Activated CD8-positive, alpha-beta memory T cell treated with anti-CD3 and anti-CD28 coated beads, Interleukin-2, amount 50 U/mL, for 4 hours (primary cell): ENCODE measurements around the gene EGFL7.
"Not testable (repeated sequence)": the region's sequence is repeated elsewhere in the genome, so short reads cannot be mapped to it uniquely, and the experiment has no call there.

Experiments used
- DNase-seq: peaks from one replicate; pipeline ENCODE4 v3.0.0-alpha.2; 2020

Gene EGFL7

DNA sequence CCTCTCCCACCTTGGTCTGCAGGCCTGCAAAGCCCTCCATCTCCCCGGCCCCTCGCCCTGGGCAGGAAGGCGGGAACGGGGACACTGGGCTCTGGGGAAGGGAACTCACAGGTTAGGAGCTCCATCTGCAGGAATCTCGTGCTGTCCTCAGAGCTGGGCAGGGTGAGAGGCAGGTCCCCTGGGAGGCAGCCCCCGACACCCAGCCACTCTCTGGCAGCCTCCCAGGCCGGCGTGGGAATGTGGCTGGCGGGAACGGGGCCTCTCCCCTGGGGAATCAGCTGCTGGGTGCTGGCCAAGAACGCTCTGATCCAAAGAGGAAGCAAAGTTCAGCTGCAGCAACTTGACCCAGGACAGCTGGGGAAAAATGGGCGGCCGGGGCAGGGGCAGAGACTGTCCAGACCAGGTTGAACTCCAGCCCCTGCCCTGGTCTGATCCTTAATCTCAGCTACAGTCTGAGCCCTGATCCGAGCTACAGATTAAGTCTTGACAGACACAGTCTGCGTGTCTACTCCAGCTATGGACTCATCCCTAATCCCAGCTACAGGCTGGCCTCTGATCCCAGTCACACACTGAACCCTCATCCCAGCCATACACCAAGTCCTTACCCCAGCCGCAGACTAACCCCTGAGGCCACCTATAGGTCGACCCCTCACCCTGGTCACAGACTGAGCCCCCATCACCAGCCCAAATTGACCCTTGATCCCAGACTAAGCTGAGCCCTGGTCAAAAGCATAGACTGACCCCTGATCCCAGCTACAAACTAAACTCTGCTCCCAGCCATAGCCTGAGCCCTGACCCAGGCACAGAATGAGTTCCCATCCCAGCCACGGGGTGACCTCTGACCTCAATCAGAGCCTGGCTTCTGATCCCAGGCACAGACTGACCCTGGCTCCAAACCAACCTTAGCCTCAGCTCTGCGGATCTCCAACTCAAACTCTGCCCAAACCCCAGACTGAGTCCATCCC, 37.3 kb upstream of the EGFL7 start:
- DNase-seq, result no peak

DNA sequence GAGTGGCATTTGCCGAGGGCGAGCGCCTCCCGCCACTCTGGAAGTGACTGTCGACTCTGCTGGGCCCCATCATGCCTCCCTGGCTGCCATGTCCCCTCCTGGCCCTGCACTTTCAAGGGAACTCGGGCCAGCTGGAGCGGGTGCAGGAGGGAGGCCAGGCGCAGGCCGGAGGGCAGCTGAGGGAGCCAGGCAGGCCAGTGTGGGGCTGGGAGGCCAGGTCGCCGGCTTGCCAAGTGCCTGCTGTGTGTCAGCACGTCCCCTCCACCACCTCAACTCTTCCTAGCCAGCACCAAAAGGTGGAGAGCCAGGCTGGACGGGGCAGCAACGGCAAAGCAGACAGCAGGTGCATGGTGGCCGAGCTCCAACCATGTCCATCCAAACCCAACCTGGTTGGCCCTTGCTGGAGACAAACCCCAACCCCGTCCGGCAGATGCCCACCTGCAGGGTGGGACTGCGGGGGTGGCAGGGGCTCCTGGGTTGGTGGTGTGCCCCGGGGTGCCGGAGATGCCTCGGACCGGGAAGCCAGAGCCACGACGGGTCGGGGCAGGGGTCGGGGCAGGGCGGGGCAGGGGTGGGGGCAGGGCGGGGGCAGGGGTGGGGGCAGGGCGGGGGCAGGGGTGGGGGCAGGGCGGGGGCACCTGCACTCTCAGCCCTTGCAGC, 36.5 kb upstream of the EGFL7 start:
- no peak for DNase-seq

DNA sequence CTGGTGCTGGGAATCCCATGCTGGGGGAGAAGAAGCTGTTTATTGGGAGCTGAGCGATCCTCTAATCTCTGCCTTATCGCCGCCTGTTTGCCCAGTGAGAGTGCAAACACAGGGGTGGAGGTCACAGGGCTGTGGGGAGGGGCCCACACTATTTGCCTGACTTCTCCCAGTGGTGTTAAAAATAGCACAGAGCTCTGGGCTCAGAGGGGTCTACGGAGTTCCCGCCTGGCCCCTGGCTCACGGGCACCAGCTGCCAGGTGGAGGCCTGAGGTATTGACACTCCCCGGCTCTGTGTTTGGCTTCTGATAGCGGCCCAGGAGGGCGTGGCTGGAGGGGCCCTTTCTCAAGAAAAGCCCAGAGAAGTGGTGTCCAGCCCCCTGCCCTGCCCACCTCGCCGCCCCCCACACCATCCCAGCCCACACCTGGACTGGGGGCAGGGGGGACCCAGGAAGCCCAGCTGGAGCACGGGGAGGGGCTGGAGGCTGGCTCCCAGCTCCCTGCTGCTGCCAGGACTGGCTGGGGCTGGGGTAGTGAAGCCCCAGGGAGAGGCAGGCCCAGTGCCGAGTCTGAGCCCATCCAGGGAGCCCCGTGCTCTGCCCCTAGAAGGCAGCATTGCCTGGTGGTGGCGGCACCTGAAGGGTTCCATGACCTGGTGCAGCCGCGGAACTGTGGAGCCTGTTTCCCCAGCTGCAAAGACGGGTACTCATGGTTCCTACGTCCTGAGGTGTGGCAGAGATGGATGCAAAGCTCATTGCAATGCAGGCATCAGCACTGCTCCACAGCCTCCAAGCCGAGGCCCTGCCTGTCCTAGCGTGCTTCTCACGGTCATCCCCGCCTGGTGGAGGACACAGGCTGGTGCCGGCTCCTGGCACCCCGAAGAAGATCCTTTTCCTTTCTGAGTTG, 35.7 kb upstream of the EGFL7 start:
- no peak for DNase-seq

DNA sequence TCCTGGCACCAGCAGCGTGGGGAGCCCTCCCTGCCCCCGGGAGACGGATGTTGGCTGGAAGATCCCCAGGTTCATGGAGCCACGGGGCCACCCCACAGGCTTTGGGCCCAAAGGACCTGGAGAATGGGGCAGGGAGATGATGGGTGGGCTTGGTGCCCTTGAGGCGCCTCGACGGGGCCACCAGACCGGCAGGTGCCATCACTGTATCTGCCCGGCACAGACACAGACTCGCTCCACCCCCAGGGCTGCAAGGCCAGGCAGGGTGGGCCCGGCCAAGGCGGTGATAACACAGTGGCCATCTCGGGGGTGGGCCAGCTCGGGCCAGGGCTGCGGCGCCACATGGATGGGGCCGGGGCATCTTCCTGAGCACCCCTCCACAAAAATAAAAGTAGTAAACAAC, 35.0 kb upstream of the EGFL7 start:
- DNase-seq, result no peak

DNA sequence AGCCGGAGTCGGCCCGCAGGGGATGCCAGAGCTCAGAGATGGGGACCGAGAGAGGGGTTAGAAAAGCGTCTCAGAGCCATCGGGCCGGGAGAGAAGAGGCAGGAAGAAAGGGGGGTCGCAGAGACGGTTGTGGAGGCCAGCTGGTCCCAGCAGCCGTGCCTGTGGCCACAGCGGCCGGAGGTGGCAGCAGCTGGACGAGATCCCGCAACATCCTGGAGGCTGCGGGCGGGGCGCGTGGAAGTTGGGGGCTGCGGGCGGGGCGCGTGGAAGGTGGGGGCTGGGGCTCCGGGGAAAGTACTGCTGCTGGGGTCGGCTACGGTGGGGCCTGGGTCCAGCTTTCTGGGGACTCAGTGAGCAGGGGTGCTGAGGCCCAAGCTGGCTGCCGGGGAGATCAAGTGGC, 34.4 kb upstream of the EGFL7 start:
- DNase-seq, result no peak

DNA sequence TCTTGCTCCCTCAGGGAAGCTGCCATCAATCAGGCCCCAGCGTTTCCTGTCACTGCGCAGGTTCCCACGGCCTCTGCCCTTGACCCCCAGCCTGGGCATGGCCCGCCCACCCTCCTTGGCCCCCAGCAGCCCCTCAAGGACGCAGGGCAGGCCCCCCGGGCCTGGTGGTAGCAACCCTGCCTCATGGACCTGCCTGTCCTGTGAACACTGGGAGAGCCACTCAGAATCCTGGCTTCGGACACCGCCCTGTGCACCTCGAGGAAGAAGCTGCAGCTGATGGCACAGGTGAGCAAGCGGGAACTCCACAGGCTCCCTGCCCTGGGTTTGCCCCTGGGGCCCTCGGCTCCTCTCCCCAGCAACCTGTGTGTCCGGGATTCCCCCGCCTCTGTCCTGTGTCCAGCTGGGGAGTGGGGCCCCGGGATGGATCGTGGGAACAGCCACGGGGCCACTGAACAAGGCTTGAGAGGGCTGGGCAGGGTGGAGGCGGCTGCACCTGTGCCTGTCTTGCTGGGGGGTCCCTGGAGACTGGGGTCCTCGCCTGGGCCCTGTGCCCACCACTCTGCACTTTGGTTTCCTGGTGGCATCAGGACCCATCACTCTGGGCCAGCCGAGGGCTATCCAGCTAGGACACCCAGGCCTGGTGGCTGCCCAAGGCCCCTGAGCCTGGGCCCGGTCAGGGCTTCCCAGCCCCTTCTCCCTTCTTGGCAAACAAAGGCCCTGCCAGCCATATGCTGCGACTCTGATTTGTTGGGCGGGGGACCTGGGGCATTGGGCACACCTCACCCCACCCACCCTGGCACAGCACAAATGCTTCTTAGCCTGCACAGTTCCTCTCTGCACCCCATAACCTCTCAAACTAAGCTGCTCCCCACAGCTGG, 33.5 kb upstream of the EGFL7 start:
- DNase-seq, result no peak

DNA sequence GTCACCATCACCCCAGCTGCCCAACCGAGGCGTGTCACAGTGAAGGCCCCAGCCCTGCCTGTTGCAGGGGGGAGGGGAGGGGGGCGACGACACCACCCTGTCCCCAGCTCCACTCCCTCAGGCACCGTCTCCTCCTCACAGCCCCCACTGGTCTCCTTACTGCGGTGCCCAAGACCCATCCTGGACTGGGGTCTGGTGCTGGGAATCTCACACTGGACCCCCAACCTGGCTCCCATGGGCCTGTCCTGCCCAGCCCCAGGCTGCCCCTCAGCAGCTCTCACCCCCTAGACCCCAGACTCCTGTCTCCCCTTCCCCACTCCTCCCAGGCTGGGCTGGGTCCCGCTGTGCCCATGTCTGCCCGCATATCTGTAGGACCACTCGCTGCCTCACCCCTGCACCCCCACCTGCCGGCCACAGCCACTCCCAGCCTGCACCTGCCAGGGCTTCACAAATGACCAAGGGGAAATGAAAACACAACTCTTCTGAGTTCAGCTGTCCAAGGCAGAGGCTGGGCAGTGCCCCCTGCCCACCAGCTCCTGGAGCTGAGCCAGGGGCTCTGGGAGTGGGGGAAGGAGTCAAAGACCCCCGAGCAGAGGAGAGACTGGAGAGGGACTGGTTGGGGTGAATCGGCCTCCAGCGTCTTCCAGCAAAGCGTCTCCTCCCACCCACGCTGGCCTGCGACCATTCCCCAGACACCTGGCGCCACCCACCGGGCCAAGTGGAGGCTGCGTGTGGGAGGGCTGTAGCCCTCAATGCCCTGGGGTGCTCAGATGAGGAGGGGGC, 32.6 kb upstream of the EGFL7 start:
- DNase-seq, result peak; percentile 59

DNA sequence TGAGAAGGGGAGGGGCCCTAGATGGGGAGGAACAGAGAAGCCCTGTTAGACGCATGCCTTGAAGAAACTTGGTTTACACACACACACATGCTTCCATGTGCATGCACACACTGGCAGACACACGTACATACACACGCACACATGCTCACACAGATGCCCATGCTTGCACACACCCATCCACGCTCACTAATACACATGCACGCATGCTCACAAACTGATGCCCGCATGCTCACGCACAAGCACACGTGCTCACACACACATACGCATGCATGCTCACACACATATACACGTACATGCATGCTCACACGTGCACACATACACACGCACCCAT, 32.1 kb upstream of the EGFL7 start:
- DNase-seq, result no peak

DNA sequence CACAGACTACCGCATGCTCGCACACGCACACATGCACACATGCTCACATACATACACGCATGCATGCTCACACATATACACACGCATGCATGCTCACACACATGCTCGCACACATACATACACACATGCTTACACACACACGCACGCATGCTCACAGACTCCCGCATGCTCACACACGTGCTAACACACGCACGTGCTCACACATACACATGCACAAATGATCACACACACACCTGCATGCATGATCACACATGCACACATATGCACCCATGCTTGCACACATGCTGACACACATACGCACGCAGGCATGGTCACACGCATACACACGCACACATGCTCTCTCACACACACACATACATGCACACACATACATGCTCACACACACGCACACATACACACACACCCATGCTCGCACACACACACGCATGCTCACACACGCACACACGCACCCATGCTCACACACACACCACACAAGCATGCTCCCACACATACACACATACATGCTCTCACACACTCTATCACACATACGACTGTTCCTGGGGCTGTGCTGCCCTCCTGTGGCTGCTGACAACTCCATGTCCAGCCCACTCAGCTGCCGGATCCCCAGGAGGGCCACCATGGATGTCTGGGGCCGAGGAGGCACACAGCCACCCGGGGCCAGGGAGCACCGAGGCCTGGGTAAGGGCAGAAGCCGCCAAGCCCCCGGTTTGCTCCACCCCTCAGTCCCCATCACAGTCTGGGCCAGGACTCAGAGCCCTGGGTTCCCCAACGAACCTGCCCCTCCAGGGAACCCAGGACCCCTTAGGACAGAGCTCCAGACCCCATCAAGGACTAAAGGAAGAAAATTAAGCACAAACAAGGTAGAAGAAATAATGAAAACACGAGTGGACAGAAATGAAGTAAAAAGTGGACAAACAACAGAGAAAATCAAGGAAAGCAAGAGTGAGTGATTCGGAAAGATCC, 31.4 kb upstream of the EGFL7 start:
- DNase-seq, result peak; percentile 80

DNA sequence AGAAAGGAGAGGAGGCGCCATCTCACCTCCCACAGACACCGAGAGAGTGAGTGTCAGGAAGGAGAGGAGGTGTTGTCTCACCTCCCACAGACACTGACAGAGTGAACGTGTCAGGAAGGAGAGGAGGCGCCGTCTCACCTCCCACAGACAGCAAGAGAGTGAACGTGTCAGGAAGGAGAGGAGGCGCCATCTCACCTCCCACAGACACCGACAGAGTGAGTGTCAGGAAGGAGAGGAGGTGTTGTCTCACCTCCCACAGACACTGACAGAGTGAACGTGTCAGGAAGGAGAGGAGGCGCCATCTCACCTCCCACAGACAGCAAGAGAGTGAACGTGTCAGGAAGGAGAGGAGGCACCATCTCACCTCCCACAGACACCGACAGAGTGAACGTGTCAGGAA, 30.6 kb upstream of the EGFL7 start:
- not testable (repeated sequence) for DNase-seq

DNA sequence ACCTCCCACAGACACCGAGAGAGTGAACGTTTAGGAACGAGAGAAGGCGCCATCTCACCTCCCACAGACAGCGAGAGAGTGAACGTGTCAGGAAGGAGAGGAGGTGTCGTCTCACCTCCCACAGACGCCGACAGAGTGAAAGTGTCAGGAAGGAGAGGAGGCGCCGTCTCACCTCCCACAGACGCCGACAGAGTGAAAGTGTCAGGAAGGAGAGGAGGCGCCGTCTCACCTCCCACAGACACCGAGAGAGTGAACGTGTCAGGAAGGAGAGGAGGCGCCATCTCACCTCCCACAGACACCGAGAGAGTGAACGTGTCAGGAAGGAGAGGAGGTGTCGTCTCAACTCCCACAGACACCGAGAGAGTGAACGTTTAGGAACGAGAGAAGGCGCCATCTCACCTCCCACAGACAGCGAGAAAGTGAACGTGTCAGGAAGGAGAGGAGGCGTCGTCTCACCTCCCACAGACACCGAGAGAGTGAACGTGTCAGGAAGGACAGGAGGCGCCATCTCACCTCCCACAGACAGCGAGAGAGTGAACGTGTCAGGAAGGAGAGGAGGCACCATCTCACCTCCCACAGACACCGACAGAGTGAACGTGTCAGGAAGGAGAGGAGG, 30.1 kb upstream of the EGFL7 start:
- not testable (repeated sequence) for DNase-seq

DNA sequence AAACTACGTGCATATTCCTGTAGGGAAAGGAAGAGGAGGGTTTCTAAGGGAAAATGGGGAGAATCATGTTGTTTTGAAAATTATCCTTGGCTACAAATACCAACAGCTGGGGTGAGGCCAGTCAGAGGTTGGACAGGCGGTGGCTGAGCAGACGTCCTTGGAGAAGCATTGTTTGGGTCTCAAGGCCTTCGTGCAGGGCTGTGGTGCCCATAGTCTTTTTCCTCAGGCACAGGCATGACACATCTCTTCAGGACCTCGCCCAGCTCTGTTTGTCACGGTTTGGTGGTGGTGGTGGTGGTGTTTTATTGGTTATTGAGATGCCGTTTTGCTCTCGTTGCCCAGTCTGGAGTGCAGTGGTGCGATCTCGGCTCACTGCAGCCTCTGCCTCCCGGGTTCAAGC, 27.8 kb upstream of the EGFL7 start:
- no peak for DNase-seq

DNA sequence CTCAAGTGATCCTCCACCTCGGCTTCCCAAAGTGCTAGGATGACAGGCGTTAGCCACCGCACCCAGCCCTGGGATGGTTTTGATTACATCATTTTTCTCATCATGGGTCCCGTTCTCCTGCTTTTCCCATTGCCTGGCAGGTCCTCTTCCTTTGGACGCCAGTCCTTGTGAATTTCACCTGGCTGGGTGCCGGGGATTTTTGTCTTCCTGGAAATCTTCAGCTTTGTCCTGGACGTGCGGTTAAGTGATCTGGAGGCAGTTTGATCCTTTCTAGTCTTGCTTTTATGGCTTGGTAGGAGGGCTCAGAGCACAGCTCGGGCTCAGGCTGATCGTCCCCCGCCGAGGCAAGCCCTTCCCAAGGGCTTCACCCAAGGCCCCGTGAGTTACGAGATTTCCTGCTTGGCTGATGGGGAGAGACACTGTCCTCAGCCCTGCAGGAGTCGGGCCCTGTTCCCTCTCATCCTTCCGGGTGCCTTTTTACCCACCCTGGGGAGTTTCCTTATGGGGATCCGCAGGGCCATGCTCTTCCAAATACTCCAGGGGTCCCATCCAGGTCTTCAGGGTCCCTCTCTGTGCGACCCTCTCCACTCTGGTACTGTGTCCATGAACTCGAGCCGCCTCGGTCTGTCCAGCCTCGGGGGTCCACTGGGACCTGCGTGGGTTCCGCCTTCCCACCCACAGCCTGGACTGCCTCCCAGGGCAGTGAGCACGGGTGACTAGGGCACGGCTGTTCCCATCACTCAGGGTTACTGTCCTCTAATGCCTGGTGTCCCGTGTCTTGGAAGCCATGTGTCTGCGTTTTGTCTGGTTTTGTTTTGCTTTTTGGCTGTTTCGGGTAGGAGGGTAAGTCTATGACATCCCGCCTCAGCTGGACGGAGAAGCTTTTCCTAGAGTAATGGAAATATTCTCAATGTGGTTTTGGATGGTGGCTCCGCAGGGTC, 22.3 kb upstream of the EGFL7 start:
- no peak for DNase-seq

DNA sequence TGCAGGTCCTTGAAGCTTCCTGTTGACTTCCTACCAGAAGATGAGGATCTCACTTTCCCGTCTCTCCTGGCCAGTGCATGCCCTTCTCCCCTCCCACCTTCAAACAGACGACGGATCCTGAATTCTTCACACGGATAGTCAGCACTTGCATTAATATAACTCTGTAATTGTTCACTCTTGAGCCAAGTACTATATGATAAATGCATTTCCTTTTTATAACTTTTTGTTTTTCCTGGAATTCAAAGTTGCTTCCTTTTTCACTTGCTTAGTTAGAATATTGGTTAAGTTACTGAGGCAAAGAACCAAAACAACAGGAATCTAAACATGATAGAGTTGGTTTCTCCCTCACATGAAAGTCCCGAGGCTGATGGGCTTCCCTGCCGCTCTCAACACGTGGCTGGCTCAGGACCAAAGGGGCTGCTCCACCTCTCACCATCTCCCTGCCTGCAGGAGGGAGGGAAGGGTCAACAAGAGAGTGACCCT, 20.2 kb upstream of the EGFL7 start:
- no peak for DNase-seq

DNA sequence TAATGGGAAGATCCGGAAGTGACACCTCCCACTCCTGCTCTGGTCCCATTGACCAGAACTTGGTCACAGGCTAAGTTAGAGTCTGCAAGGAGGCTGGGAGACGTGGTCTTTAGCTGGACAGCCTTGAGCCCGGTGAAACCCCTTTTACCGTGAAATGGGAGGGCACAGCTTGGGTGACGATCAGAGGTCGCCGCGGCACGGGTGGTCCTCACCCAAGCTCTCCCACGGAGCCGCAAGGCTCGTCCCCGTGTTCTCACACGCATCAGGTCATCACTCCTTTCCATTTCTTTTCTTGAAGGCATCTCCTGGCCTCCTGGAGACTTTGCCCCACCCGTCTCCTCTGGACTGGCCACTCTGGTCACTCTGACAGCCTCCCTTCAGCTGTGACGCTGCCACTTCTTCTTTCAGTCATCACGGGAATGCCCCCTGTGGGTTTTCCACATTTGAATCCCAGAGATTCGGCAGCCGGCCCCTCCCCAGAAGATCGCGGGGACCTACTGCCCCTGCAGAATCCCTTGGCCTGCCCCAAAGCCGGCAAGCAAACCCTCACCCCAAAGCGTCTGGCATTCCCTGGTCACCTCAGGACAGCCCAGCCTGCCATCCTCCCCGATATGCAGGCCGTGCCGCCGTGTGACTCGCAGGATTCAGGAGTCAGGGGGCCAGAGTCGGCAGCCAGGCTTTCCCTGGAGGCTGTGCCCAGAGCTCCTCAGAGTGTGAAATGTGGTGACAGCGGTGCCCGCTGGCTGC, 18.9 kb upstream of the EGFL7 start:
- DNase-seq, result no peak

DNA sequence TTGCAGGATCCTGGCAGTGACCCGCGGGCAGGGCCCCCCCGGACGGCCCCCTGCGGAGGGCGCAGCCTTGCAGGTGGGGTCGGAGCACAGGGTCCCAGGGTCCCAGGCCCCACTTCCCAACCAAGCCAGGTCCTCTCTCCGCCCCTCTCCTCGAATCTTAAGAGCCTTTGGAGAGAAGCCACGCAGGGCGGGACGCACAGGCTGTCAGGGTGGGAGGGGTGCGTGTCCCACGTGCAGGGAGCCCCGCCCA, 18.4 kb upstream of the EGFL7 start:
- no peak for DNase-seq

DNA sequence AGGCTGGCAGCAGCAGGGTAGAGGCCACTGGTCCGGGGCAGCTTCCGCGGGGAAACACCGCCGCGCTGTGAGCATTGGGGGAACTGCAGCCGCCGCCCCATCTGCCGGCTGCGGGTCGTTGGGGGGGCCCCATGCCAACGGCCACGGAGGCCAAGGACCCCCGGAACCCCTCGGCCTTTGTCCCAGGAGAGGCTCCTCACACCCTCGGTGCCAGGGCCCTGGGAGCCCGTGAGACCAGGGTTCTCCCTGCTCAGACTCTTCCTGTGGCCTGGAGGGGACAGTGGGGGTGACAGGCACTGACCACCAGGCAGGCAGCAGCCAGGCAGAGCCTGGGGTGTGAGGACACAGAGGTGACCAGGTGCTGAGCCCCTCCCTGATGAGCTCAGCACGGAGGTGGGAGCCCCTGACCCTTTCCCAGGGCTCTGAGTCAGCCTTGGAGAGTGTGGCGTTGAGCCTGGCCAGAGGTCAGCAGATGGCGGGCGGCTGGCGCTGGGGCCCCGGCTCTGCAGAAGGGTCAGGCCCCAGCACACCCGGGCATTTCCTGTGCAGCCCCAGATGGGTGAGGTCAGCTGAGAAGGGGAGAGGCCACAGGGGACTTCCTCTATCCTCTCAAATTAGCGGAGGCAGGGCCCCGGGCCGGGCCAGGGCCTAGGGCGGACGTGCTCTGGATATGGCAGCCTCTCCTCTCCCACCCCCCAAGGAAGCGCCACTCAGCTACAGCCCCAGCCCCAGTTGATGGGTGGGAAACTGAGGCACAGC, 17.9 kb upstream of the EGFL7 start:
- DNase-seq, result peak; percentile 67
